GM10248 (cell line): ENCODE results near the gene FAIM2.

ENCODE experiments used
- CTCF ChIA-PET: fragments of 300-600 bp; sonication (Branson Sonifier 250); formaldehyde crosslinking; extraction: SDS; loops from one replicate; lab custom pipeline; 2021; ENCODE audit warnings: antibody characterized with exemption; lab: Yijun Ruan, JAX
- POLR2A ChIA-PET: fragments of 350-650 bp; sonication (Branson Sonifier 250); formaldehyde crosslinking; extraction: SDS; loops from one replicate; lab custom pipeline; 2020; ENCODE audit warnings: antibody characterized with exemption; lab: Yijun Ruan, JAX
- DNase-seq: peaks from one replicate; pipeline ENCODE4 v3.0.0; 2012; ENCODE audit errors: extremely low spot score
- CTCF ChIP-seq: IDR thresholded peaks from 2 replicates; pipeline ENCODE4 v1.5.1; 2012; ENCODE audit warnings: mild to moderate bottlenecking, low read depth; ENCODE audit errors: extremely low read depth, missing control alignments, control extremely low read depth

Gene FAIM2

GRCh38 chr12:49823350-49823749 lies 80.3 kb downstream of the FAIM2 start:
- CTCF ChIA-PET, result interaction anchor here (1.0 to 1.6 kb wide), 4 partner anchors 13 to 144 kb away, joined by 3 read pairs; no protein-coding TSS in a partner anchor
- DNase-seq, result no peak
- TF ChIP-seq CTCF, result no peak
- POLR2A ChIA-PET, result no interaction called here

GRCh38 chr12:49821373-49822287 lies 82.1 kb downstream of the FAIM2 start:
- no peak for DNase-seq
- ChIA-PET CTCF (interaction anchor here (1.3 to 2.6 kb wide), 5 partner anchors 10 to 146 kb away, joined by 3 to 11 read pairs (median 4); partner anchors contain the start of gene TMBIM6), POLR2A (interaction anchor here (0.6 kb wide), 2 partner anchors 11 to 557 kb away, joined by 8 read pairs; partner anchors contain the start of gene TUBA1C)
- TF ChIP-seq CTCF, result no peak

GRCh38 chr12:49819786-49820185 lies 83.9 kb downstream of the FAIM2 start:
- CTCF ChIA-PET, result interaction anchor here (1.0 to 2.6 kb wide), 6 partner anchors 9 to 236 kb away, joined by 3 to 11 read pairs (median 4); partner anchors contain the start of gene TMBIM6
- POLR2A ChIA-PET, result interaction anchor here (0.6 kb wide), 1 partner anchor 11 kb away, joined by 4 read pairs; no protein-coding TSS in a partner anchor
- TF ChIP-seq CTCF, result no peak
- no peak for DNase-seq

- POLR2A ChIA-PET, result no interaction called here
- DNase-seq, result no peak
- TF ChIP-seq CTCF, result no peak
- CTCF ChIA-PET, result interaction anchor here (0.6 to 1.0 kb wide), 2 partner anchors 41 to 77 kb away, joined by 3 read pairs; partner anchors contain the start of gene TMBIM6
Measured at GRCh38 chr12:49818241-49818895, 85.3 kb downstream of the FAIM2 start.
